NK-92 (cell line): ENCODE measurements around the gene GCA.
A peak's percentile ranks its signal among the peaks of the same experiment; 100 is the strongest.

Source experiments
- DNase-seq: peaks from one replicate; lab custom pipeline; 2025; ENCODE audit not compliant: unreplicated experiment; lab: John Stamatoyannopoulos, UW

The GCA gene

GRCh38 chr2:162343824-162344616 is at the start of gene GCA:
Gene GCA (plus strand): TSS chr2:162344132. CDS start chr2:162344249, 117 bp downstream.
- peak; percentile 94 for DNase-seq

- DNase-seq, result no peak
These were observed 48.9 kb upstream of the GCA start for GRCh38 chr2:162295009-162295408.

- no peak for DNase-seq
These were observed 45.9 kb upstream of the GCA start for GRCh38 chr2:162297925-162298552.

DNA sequence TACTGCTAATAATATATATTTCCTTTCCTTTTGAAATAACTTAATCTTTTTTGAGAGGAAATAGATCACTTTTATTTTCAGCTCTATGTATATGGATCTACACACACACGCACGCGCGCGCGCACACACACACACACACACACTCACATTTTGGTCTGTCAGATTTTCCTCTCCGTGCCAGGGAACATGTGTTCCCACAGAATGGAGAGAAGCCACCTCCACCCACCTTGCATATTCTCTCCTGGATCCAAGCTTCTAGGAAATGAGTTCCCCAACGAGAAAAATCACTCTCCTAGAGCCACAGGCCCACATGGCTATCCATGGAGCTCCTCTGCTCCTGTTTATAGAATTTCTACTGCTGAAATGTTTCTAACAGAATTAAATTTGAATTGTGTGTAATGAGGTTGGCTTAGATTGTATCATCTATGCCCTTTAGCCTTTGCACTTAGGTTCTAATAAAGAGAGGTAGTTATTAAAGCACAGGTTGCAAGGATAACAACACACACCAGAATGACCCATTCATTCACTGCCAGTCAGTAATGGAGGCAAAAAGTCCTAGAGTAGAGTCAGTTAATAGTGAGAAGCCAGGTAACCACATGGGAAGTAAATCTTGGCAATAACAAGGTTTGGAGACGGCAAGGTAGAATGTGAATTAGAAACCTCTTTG is 45.1 kb upstream of the GCA start:
- no peak for DNase-seq

DNA sequence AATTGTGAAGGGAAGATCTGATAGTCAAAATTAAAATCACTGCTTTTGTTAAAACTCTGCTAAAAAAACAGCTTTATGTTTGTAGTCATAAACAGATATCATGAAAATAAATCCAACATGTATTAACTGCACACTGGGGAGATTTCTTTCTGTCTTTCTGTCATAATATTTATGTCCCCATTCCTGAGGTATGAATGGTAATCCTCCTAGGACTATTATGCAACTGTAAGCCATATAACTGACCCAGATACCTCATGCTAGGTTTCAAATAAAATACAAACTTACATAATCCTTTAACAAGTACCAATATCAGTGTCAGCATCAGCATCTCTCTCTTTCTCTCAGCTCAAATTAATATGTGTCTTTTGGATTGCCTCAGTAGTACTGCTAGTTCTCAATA is 43.7 kb upstream of the GCA start:
- DNase-seq, result no peak

GRCh38 chr2:162301151-162301804 is 42.7 kb upstream of the GCA start:
- no peak for DNase-seq

DNA sequence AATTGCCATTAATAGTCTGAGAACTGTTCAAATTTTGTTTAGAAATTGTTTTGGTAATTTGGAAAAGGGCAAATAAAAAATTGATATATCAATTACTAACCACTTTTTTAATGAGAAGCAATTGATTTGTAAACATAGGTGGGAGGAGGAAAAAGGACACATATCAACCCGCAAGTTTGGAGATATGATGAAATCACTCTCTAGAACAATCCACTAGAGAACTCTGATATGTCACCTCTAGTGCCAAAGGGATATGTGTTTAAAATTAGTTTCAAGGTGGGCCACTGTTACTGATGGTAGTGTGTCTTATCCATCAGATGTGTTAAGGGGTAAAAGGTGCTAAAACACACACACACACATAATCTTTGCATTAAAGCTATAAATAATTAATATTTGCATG is 42.1 kb upstream of the GCA start:
- no peak for DNase-seq

DNA sequence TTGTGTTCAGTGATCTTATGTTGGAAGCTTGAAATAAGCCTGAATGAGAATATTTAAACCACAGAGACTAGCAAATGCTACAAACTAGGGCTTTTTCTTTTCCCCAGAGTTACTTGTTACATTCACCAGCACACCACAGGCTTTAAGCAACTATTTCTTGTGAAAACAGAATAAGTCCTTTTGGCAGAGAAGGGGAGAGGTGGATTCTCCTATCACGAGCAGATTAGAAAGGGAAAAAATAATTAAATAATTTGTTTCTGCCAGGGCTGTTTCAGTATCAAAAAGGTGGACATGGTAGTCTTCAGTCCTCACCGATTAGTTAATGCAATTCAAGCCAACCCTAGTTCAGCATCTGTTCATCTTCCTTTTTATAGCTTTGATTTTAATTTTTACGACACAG is 38.0 kb upstream of the GCA start:
- no peak for DNase-seq

GRCh38 chr2:162308747-162309503 is 35.0 kb upstream of the GCA start:
- DNase-seq, result no peak

DNA sequence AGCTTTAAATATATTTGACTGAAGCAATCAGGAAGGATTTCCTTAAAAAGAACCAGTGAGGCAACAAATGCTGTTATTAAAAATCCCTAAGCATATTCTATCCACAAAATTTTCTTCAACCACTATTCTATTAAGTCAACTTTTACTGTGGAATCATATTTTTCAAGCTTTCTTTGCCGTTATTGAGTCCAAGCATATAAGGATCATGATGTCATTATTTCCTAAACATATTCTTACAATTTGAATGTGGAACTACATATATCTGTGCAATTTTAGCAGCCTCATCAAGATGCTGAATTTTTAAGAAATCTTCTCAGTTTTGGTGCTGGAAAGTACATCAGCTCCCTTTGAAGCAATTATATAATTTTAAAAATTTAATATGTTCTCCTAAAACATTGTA is 31.1 kb upstream of the GCA start:
- no peak for DNase-seq

DNA sequence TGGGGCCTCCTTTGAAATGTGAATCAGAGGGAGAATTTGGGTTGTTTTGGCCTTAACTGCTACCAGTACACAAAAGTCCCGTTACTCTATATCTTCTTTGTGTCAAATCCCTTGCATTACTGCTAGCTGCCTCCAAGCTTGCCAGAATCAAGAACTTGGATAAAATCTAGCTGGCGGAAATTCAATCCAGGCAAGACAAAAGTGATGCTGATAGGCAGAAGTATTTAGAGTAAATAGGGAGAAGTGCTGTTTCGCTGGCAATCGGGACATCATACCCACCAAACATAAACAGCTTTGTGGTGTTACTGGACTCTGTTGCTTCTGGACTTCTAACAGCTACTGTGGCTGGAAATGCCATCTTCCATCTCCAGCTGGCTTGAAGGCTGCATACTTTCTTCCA is 28.0 kb upstream of the GCA start:
- no peak for DNase-seq

DNA sequence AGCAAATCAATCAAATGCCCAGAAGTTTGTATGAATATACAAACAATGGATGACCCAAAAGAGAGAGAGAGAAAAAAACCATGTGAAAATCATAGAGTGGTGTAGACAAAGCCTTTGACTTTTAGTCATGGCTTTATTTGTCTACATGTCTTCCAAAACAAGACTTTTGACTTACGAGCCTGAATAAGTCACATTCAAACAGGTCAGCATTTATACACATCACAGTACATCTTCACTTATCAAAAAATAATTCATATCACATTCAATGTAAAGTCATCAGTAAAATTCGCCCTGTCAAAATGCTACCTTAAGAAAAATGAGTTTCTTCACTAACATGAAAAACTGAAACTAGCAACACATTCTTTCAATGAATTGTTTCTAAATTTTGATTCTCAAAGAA is 27.3 kb upstream of the GCA start:
- DNase-seq, result no peak

DNA sequence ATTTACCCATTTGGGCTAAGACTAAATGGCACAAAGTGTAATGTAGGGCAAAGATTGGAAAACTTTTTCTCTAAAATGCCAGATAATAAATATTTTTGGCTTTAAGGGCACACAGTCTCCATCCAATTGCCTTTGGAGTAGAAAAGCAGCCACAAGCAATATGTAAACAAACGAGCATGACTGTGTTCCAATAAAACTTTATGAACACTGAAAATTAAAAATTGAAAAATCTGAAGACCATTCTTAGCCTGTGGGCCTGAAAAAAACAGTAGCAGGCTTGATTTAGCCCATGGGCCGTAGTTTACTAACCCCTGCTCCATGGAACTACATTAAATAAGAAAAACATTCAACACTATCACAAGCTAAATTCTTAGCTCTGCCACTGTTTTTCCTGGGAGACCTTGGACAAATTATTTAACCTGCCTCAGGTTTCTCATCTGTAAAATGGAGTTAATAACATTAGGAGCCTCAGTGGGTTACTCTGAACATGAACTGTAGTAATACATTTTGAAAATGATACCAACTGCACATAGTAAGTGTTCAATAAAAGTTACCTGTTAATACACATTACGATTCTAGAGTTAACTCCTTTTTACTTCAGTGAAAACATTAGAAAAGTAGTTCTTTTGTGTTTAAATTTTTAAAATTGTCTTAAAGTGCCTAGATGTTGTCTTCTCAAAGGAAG is 26.7 kb upstream of the GCA start:
- no peak for DNase-seq

DNA sequence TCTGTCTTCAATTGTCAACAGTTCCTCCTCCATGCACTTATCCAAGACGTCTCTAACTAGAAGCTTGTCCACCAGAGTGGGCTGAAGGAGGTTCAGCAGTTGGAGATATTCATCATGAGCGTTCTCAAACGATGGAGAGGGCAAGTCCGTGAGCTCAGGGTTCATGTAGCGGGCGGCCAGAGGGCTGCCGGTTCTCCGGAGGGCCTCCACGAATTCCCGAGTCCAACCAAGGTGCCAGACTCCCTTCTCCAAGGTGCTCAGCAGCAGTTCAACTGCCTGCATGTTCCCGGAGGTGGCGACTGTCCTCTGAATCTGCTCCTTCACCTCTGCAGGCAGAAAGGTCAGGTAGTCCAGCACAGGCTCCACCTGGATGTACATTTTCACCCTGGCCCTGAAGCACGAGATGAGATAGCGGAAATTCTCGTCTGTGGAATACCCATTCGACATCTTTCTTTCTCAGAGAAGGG is 26.0 kb upstream of the GCA start:
- DNase-seq, result no peak

DNA sequence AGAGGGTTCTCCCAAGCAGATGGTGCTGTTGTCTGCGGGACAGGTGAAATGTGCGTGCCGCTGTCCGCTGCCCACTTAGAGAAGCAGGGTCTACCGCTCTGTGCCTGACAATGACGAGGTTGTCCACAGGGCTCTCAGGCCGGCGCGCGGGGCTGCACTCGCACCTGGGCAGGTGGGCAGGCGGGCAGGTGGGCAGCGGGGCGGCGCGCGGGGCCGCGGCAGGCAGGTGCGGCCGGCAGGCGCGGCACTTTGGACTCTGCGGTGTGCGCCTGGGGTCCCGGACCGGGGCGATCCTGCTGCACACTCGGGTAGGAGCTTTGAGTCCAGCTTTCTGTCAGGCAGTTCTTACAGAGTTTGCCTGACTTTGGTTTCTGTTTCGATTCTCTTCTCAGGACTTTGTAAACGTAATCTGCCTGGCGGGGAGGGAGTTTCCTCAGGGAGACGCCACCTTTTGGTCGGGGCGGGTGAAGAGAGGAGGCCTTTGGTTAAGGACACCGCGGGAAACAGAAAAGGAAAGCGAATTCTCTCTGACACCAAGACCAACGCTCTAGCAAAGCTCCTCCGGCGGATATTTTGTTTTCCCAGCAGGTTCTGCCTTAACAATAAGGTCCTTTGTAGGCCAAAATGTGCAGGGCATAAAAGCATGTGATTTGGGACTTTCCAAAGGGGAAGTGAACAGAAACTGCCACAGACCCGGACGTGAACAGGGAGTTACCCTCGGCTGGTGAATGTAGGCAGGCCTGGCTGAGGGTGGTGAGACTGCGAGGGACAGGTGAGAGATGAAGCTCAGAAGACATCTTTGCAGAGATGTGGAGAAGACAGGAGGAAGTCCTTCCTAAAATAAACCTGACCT is 25.4 kb upstream of the GCA start, which contains the start of gene IFIH1:
Gene IFIH1, minus strand, starts transcription at position 357 of the 853 bp plus-strand sequence. CDS start 377 bp downstream, outside the sequence.
- DNase-seq, result no peak

- DNase-seq, result no peak
These were observed 22.9 kb upstream of the GCA start for GRCh38 chr2:162320864-162321517.

GRCh38 chr2:162324953-162325352 is 19.0 kb upstream of the GCA start:
- no peak for DNase-seq

DNA sequence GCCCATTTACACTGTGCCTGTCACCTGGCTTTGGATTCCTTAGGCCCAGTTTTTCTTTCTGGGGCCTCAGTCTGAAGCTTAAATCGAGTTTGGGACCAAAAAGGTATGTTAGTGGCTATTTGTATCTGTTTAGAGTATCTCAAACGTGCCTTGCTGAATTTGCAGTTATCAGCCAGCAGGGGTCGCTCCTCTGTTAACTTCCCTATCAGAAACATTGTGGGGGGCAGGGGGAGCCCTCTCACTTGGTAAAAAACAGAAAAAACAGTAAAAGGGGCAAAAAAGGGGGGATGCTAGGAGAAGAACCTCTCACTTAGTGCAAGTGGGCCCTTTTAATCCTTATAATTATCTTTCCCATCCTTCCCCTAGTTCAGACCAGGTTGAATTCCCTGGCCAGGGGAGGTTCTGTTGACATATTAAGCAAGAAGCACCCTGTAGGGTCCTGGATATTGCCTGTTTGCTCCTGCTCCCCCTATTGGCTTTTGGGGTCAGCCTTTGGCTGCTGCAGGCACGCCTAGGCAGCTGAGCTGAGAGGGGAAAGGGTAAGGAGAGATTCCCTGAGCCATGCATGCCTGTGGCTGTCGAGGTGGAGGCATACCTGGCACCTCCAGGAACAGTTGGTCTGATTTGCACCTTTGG is 16.7 kb upstream of the GCA start:
- no peak for DNase-seq
